K562 (cell line): ENCODE results near the gene OSBPL1A. TPM values are rescaled to one million over a fixed set of nuclear protein-coding genes. Genes with fewer than 3 reads are reported as not detected.
"Not testable (repeated sequence)": the region's sequence is repeated elsewhere in the genome, so short reads cannot be mapped to it uniquely, and the experiment has no call there.

Experiments
- ATAC-seq: fragments of 200-7000 bp; cut with Tn5 transposase; 3 replicates; pipeline ENCODE4 v1.9.1; 2020; ENCODE audit warnings: moderate library complexity
- BruUV-seq: library from RNA; stranded (reverse); fragments of 400-500 nt; replicated peaks from 2 replicates; lab custom pipeline; 2021; lab: Mats Ljungman, UMichigan
- CTCF ChIA-PET: fragments of 300-600 bp; formaldehyde crosslinking; extraction: SDS; loops from one replicate; lab custom pipeline; 2021; ENCODE audit warnings: low intra/inter-chr PET ratio; lab: Yijun Ruan, JAX
- POLR2A ChIA-PET: fragments of 300-600, 350-650 bp; sonication (Branson Sonifier 250); formaldehyde crosslinking; extraction: SDS; loops from one replicate; lab custom pipeline; 2021; ENCODE audit warnings: antibody characterized with exemption, inconsistent platforms; lab: Yijun Ruan, JAX
- DNase-seq, 4 experiments: peaks; one replicate each; pipeline versions ENCODE4 v3.0.0 to v3.0.0-alpha.2; 2011 to 2018; ENCODE audit warnings: low spot score in 3 of 4, mixed read lengths in 3 of 4; ENCODE audit errors: extremely low read depth in 1 of 4
- FAIRE-seq: peaks from 2 replicates; lab custom pipeline; 2011; peaks lifted over from hg19 to GRCh38; lab: Jason Lieb, UNC
- H2AFZ ChIP-seq: 2 replicates; pipeline ENCODE4 v1.6.0; 2011; ENCODE audit warnings: low read depth, low read length, control low read depth, inconsistent platforms
- H3K27ac ChIP-seq: fragments of 200-600 bp; 3 replicates; pipeline ENCODE4 v1.8.0; 2011; ENCODE audit warnings: low read depth, mild to moderate bottlenecking, control low read depth, inconsistent platforms, low read length, moderate library complexity, mixed read lengths; ENCODE audit errors: extremely low read depth
- H3K27me3 ChIP-seq, 2 experiments: fragments of 300-600 bp in 1 of 2; 2 replicates in 1 of 2; 3 replicates in 1 of 2; pipeline versions ENCODE4 v1.6.0 to v1.8.0; 2011; ENCODE audit warnings: inconsistent platforms in 2 of 2, low read length in 2 of 2, mild to moderate bottlenecking in 1 of 2, mixed read lengths in 1 of 2, moderate library complexity in 1 of 2; ENCODE audit not compliant: control insufficient read depth in 2 of 2, insufficient read depth in 2 of 2
- H3K36me3 ChIP-seq: fragments of 300-600 bp; 3 replicates; pipeline ENCODE4 v1.8.0; 2011; ENCODE audit warnings: mild to moderate bottlenecking, low read length, inconsistent platforms; ENCODE audit not compliant: control insufficient read depth, insufficient read depth
- H3K4me1 ChIP-seq, 2 experiments: fragments of 200-600 bp in 1 of 2; replicated peaks in 1 of 2; 2 replicates in 1 of 2; 3 replicates in 1 of 2; pipeline versions ENCODE4 v1.5.1 to v1.8.0; 2011; ENCODE audit warnings: inconsistent platforms in 2 of 2, low read length in 2 of 2, mild to moderate bottlenecking in 1 of 2, mixed read lengths in 1 of 2, moderate library complexity in 1 of 2; ENCODE audit not compliant: control insufficient read depth in 2 of 2, insufficient read depth in 2 of 2
- H3K4me2 ChIP-seq: 2 replicates; pipeline ENCODE4 v1.6.1; 2011; ENCODE audit warnings: low read length, control low read depth, inconsistent platforms, mixed read lengths; ENCODE audit not compliant: insufficient read depth
- H3K4me3 ChIP-seq: fragments of 200-600 bp; sonication (generic), shearing (Covaris generic); 2 replicates; pipeline ENCODE4 v1.5.1; 2016; ENCODE audit warnings: control low read depth, inconsistent platforms
- H3K79me2 ChIP-seq: fragments of 200-600 bp; 3 replicates; pipeline ENCODE4 v1.8.0; 2011; ENCODE audit warnings: low read length, inconsistent platforms; ENCODE audit not compliant: control insufficient read depth, insufficient read depth
- H3K9ac ChIP-seq, 2 experiments: 2 replicates each; pipeline versions ENCODE4 v1.6.0 to v1.6.1; 2011; ENCODE audit warnings: low read depth in 2 of 2, low read length in 2 of 2, control low read depth in 1 of 2, inconsistent platforms in 1 of 2, mild to moderate bottlenecking in 1 of 2, mixed read lengths in 1 of 2; ENCODE audit not compliant: insufficient read depth in 1 of 2
- H3K9me1 ChIP-seq: one replicate; pipeline ENCODE4 v1.6.0; 2011; ENCODE audit warnings: inconsistent platforms, mild to moderate bottlenecking, low read length, moderate library complexity; ENCODE audit not compliant: control insufficient read depth, insufficient read depth
- H3K9me3 ChIP-seq: replicated peaks from 2 replicates; pipeline ENCODE4 v1.5.1; 2011; ENCODE audit warnings: low read depth, low read length, inconsistent platforms; ENCODE audit not compliant: control insufficient read depth, insufficient read depth
- H4K20me1 ChIP-seq: replicated peaks from 2 replicates; pipeline ENCODE4 v1.6.1; 2011; ENCODE audit warnings: low read length, inconsistent platforms, mixed read lengths; ENCODE audit not compliant: control insufficient read depth, insufficient read depth
- BRCA1 ChIP-seq, 2 experiments: fragments of 450-650 bp in 1 of 2; sonication (generic) in 1 of 2; formaldehyde crosslinking in 1 of 2; IDR thresholded peaks; 2 replicates each; pipeline versions ENCODE4 v1.5.0 to v1.6.1; 2017 to 2020; ENCODE audit warnings: mild to moderate bottlenecking in 1 of 2, missing genetic modification reagents in 1 of 2
- CBFA2T3 ChIP-seq: fragments of 450-650 bp; IDR thresholded peaks from 2 replicates; pipeline ENCODE4 v1.6.1; 2017
- FOXO4 ChIP-seq: fragments of 450-650 bp; formaldehyde crosslinking; IDR thresholded peaks from 2 replicates; pipeline ENCODE4 v1.4.0; 2020; ENCODE audit warnings: mild to moderate bottlenecking, moderate library complexity
- POU5F1 ChIP-seq: fragments of 150-350 bp; IDR thresholded peaks from 2 replicates; pipeline ENCODE4 v1.6.1; 2014; ENCODE audit warnings: borderline replicate concordance, low read length, low read depth, mild to moderate bottlenecking; ENCODE audit not compliant: partially characterized antibody
- SIX5 ChIP-seq, 2 experiments: IDR thresholded peaks; 2 replicates each; pipeline ENCODE4 v1.6.1; 2011; ENCODE audit warnings: low read length in 2 of 2, borderline replicate concordance in 1 of 2, low read depth in 1 of 2, mild to moderate bottlenecking in 1 of 2, moderate library complexity in 1 of 2; ENCODE audit not compliant: insufficient read depth in 1 of 2
- ZNF655 ChIP-seq: fragments of 250-450 bp; sonication (Bioruptor Pico); IDR thresholded peaks from 2 replicates; pipeline ENCODE4 v1.5.0; 2021
- WGBS: fragments of 100-300 bp; shearing (Covaris generic); methylation state at CpG from one replicate; pipeline ENCODE4 v1.1.6; 2016; ENCODE audit warnings: low coverage, mixed read lengths; ENCODE audit not compliant: insufficient coverage; ENCODE audit errors: missing lambda C conversion rate; 5-methylcytosine and 5-hydroxymethylcytosine counted together
- in situ Hi-C: fragments of 300-500 bp; cut with MboI; formaldehyde crosslinking; loops from 4 replicates; pipeline ENCODE4 v1.15.0; 2018; ENCODE audit warnings: inconsistent platforms, mixed read lengths
- intact Hi-C: fragments of 100-400 bp; cut with micrococcal nuclease; formaldehyde crosslinking; loops from 2 replicates; pipeline ENCODE4 v1.14.2; 2022
- polyA plus RNA-seq, 8 experiments: library from polyadenylated mRNA; depleted of rRNA in 4 of 8; stranded (reverse) in 5 of 8; unstranded in 3 of 8; fragments of >200 nt; fragmentation: Nextera tagmentation in 2 of 8; fragmentation: Illumina TruSeq in 1 of 8; extraction: Ambion mirVana in 2 of 8; extraction: Trizol in 1 of 8; gene quantifications; 2 replicates each; pipeline versions ENCODE4 v1.2.1 to v1.2.3, GENCODE V29; 2011 to 2014; ENCODE audit warnings: inconsistent platforms in 1 of 8, missing spikeins in 1 of 8
- total RNA-seq, 7 experiments: library from RNA; depleted of rRNA in 6 of 7; stranded (reverse); fragments of >200 nt in 6 of 7; fragmentation: Illumina TruSeq in 2 of 7; extraction: Trizol in 2 of 7; gene quantifications; 2 replicates each; pipeline versions ENCODE4 v1.2.1 to v1.2.3, GENCODE V29; 2011 to 2021; ENCODE audit warnings: low replicate concordance in 1 of 7

OSBPL1A gene
- total and polyA plus RNA-seq, 9 of the 15 experiments (the other 6 are each of a cell fraction or from before 2014, with no cell fraction given), result 0.40 to 0.49 TPM; not detected in 7

GRCh38 chr18:24153397-24153796 lies 244.2 kb downstream of the OSBPL1A start (continued):
- TF ChIP-seq POU5F1 (no peak), CBFA2T3 (no peak), ZNF655 (no peak), FOXO4 (no peak), SIX5 (IDR thresholded peaks at IDR 0.05; ENCODE audit: borderline replicate concordance in 1 of 2, insufficient read depth in 1 of 2, low read depth in 1 of 2, low read length in 2 of 2) (no peak), BRCA1 (IDR thresholded peaks at IDR 0.05) (no peak), BRCA1 (CRISPR knock-in tag; IDR thresholded peaks at IDR 0.05) (no peak)

- ATAC-seq, H3K9me3 ChIP-seq, BruUV-seq, H3K27me3 ChIP-seq, FAIRE-seq, H2AFZ ChIP-seq, H4K20me1 ChIP-seq, H3K4me2 ChIP-seq, in situ Hi-C loops, H3K4me3 ChIP-seq, H3K36me3 ChIP-seq, H3K79me2 ChIP-seq, CTCF ChIA-PET, intact Hi-C loops, H3K9ac ChIP-seq, H3K9me1 ChIP-seq, H3K4me1 ChIP-seq, H3K27ac ChIP-seq, DNase-seq: not testable (repeated sequence)
- POLR2A ChIA-PET, result interaction anchor here (0.6 kb wide), 1 partner anchor 89 kb away, joined by 3 read pairs; no protein-coding TSS in a partner anchor
- 19% methylated on average over 23 of the region's 28 CpGs for WGBS
Measured at GRCh38 chr18:24149591-24149990, 248.0 kb downstream of the OSBPL1A start.
